Muscle of leg (tissue), 11 donors: ENCODE data around the gene AVPI1. TPM values are rescaled to one million over a fixed set of nuclear protein-coding genes. Genes with fewer than 3 reads are reported as not detected.

Experiments
- DNase-seq: peaks from one replicate; pipeline ENCODE4 v3.0.0; 2013
- H3K27ac ChIP-seq: one replicate; pipeline ENCODE4 v1.5.1; 2013; ENCODE audit warnings: mild to moderate bottlenecking, low read length, control low read depth
- H3K27me3 ChIP-seq: one replicate; pipeline ENCODE4 v1.6.1; 2013; ENCODE audit warnings: low read length; ENCODE audit not compliant: control insufficient read depth, insufficient read depth
- H3K36me3 ChIP-seq: one replicate; pipeline ENCODE4 v1.6.1; 2013; ENCODE audit warnings: low read length; ENCODE audit not compliant: control insufficient read depth, insufficient read depth
- H3K4me1 ChIP-seq: one replicate; pipeline ENCODE4 v1.6.1; 2013; ENCODE audit warnings: low read length; ENCODE audit not compliant: control insufficient read depth, insufficient read depth
- H3K4me3 ChIP-seq: one replicate; pipeline ENCODE4 v1.5.1; 2013; ENCODE audit warnings: low read length, control low read depth
- H3K9me3 ChIP-seq: replicated peaks from 2 replicates; pipeline ENCODE4 v1.6.1; 2013; ENCODE audit warnings: low read depth, low read length; ENCODE audit not compliant: control insufficient read depth
- WGBS: methylation state at CpG from one replicate; pipeline ENCODE4 v1.1.5; 2013; ENCODE audit warnings: missing lambda C conversion rate; ENCODE audit not compliant: insufficient coverage; 5-methylcytosine and 5-hydroxymethylcytosine counted together
- polyA plus RNA-seq, 8 donors: library from polyadenylated mRNA; unstranded; fragments of 120-200 nt; gene quantifications; one replicate each; pipeline versions ENCODE4 v1.2.1 to v1.2.3, GENCODE V29; 2013; ENCODE audit warnings: inconsistent platforms in 1 of 8, low replicate concordance in 1 of 8; ENCODE audit not compliant: insufficient read length in 8 of 8, insufficient read depth in 1 of 8
- total RNA-seq: library from RNA; stranded (reverse); fragments of 120-200 nt; gene quantifications from one replicate; pipeline ENCODE4 v1.2.4, GENCODE V29; 2013

AVPI1 gene
- total and polyA plus RNA-seq, 9 donors = 3.2 to 10.2 (median 6.0) TPM

GRCh38 chr10:97724341-97724941 lies 37.4 kb upstream of the AVPI1 start:
- DNase-seq = no peak
- H3K27ac ChIP-seq = no peak overlapping the region
- H3K9me3 ChIP-seq = peaks cover 2% of the 10 kb centered on the region
- peaks cover 3% of the 10 kb centered on the region for H3K27me3 ChIP-seq
- H3K4me1 ChIP-seq = peaks cover 8% of the 10 kb centered on the region
- no peaks in the 10 kb centered on the region for H3K36me3 ChIP-seq
- H3K4me3 ChIP-seq = no peak overlapping the region
- WGBS = no CpG with 5 or more reads among the region's 5 CpGs

- Histone ChIP-seq H3K27me3 (peaks cover 3% of the 10 kb centered on the region), H3K4me3 (no peak overlapping the region), H3K9me3 (peaks cover 2% of the 10 kb centered on the region), H3K4me1 (peaks cover 21% of the 10 kb centered on the region), H3K27ac (no peak overlapping the region), H3K36me3 (peaks cover 9% of the 10 kb centered on the region)
- 70% methylated on average over 2 of the region's 3 CpGs for WGBS
- DNase-seq = no peak
These were observed 36.0 kb upstream of the AVPI1 start for GRCh38 chr10:97723001-97723400.

GRCh38 chr10:97721871-97722780 lies 35.1 kb upstream of the AVPI1 start:
- Histone ChIP-seq H3K27me3 (peaks cover 3% of the 10 kb centered on the region), H3K36me3 (peaks cover 17% of the 10 kb centered on the region), H3K4me1 (peaks cover 26% of the 10 kb centered on the region), H3K27ac (no peak overlapping the region), H3K4me3 (no peak overlapping the region), H3K9me3 (peaks cover 2% of the 10 kb centered on the region)
- no peak for DNase-seq
- WGBS = 83% methylated on average over 3 of the region's 12 CpGs

GRCh38 chr10:97719602-97720001 lies 32.6 kb upstream of the AVPI1 start:
- Histone ChIP-seq H3K4me1 (peaks cover 34% of the 10 kb centered on the region), H3K27ac (peak overlapping the region; percentile 62), H3K4me3 (no peak overlapping the region), H3K36me3 (peaks cover 28% of the 10 kb centered on the region), H3K27me3 (no peaks in the 10 kb centered on the region), H3K9me3 (no peaks in the 10 kb centered on the region)
- DNase-seq = peak; percentile 46
- 29% methylated on average over 1 of the region's 2 CpGs for WGBS

- no peaks in the 10 kb centered on the region for H3K27me3 ChIP-seq
- no CpG with 5 or more reads among the region's 8 CpGs for WGBS
- DNase-seq = peak; percentile 30
- H3K9me3 ChIP-seq = no peaks in the 10 kb centered on the region
- peaks cover 34% of the 10 kb centered on the region for H3K4me1 ChIP-seq
- peak overlapping the region; percentile 42 for H3K27ac ChIP-seq
- H3K4me3 ChIP-seq = no peak overlapping the region
- H3K36me3 ChIP-seq = peaks cover 28% of the 10 kb centered on the region
These were observed 31.7 kb upstream of the AVPI1 start for GRCh38 chr10:97718659-97719142.

GRCh38 chr10:97718178-97718577 lies 31.1 kb upstream of the AVPI1 start:
- no peaks in the 10 kb centered on the region for H3K9me3 ChIP-seq
- peaks cover 28% of the 10 kb centered on the region for H3K36me3 ChIP-seq
- H3K27ac ChIP-seq = no peak overlapping the region
- peak; percentile 38 for DNase-seq
- H3K4me3 ChIP-seq = no peak overlapping the region
- H3K27me3 ChIP-seq = no peaks in the 10 kb centered on the region
- peaks cover 36% of the 10 kb centered on the region for H3K4me1 ChIP-seq
- no CpG with 5 or more reads among the region's 6 CpGs for WGBS

- Histone ChIP-seq H3K4me3 (no peak overlapping the region), H3K27me3 (no peaks in the 10 kb centered on the region), H3K4me1 (peaks cover 41% of the 10 kb centered on the region), H3K9me3 (no peaks in the 10 kb centered on the region), H3K36me3 (peaks cover 28% of the 10 kb centered on the region), H3K27ac (no peak overlapping the region)
- 82% methylated on average over 7 of the region's 7 CpGs for WGBS
- no peak for DNase-seq
These were observed 30.6 kb upstream of the AVPI1 start for GRCh38 chr10:97717627-97718026.

GRCh38 chr10:97715259-97715874 lies 28.3 kb upstream of the AVPI1 start:
- WGBS = 12% methylated on average over 3 of the region's 8 CpGs
- no peaks in the 10 kb centered on the region for H3K9me3 ChIP-seq
- no peaks in the 10 kb centered on the region for H3K27me3 ChIP-seq
- H3K4me3 ChIP-seq = peak overlapping the region; percentile 67
- H3K4me1 ChIP-seq = peaks cover 44% of the 10 kb centered on the region
- peak overlapping the region; percentile 89 for H3K27ac ChIP-seq
- DNase-seq = no peak
- peaks cover 28% of the 10 kb centered on the region for H3K36me3 ChIP-seq

- Histone ChIP-seq H3K27me3 (no peaks in the 10 kb centered on the region), H3K4me3 (peak overlapping the region; percentile 67), H3K4me1 (peaks cover 46% of the 10 kb centered on the region), H3K9me3 (no peaks in the 10 kb centered on the region), H3K36me3 (peaks cover 28% of the 10 kb centered on the region), H3K27ac (peak overlapping the region; percentile 89)
- under 1% methylated on average over 63 of the region's 74 CpGs for WGBS
- peak; percentile 96 for DNase-seq
These were observed 27.6 kb upstream of the AVPI1 start for GRCh38 chr10:97714401-97715258.
